Activated T-helper 1 cell treated with Interleukin-2 at 50 U/mL for 16 hours (primary cell): ENCODE data around the gene GRM4.
A peak's percentile ranks its signal among the peaks of the same experiment; 100 is the strongest.

ENCODE experiments used
- DNase-seq: peaks from one replicate; pipeline ENCODE4 v3.0.0-alpha.2; 2020; ENCODE audit warnings: low read depth

GRM4 gene

DNA sequence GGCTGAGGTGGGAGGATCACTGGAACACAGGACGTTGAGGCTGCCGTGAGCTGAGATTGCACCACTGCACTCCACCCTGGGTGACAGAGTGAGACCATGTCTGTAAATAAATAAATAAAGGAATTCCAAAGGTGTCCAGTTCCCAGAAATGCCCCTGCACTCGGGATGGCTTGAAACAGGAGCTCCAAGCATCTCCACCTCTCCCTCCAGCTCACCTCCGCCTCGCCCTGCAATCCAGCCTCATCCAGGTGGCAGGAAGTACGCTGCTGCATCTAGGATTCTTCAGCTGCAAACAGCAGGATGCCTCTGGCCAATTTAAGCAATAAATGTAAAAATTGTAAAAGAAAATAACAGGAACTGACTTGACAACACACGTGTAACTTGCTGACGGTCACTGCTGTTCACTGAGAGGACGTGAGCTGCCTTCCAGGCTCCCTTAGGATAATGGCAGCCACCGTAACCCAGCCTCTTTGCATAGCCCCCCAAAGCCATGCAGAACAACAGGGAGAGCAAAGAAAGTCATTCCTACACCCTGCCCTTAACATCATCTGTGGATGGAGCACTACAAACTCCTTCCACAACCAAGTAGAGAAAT lies 11.4 kb upstream of the GRM4 start:
- DNase-seq, result no peak

DNA sequence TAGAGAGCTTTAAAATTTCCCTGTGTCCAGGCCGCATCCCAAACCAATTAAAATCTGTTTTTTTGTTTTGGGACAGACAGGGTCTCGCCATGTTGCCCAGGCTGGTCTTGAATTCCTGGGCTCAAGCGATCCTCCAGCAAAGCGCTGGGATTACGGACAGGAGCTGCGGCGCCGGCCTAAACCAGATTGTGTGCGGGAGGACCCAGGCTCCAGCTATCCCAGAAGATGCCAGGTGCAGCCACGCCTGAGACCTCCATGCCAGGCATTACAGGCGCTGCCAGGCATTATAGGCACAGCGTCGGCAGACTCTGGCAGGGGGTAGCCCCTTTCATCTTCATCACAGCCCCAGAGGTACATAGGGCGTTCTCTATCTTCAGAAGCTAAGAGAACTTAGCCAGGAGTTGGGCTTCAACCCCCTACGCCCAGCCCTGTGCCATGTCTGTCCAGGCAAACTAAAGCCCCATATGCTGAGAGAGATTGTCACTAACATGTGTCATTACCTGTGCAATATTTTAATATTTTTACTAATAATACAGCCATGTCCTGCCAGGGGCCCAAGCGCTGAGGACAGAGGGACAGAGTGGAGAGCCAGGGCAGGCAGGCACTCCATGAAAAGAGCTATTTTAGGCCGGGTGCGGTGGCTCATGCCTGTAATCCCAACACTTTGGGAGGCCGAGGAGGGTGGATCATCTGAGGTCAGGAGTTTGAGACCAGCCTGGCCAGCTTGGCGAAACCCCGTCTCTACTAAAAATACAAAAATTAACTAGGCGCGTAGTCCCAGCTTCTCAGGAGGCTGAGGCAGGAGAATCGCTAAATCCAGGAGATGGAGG lies 9.8 kb upstream of the GRM4 start:
- no peak for DNase-seq

DNA sequence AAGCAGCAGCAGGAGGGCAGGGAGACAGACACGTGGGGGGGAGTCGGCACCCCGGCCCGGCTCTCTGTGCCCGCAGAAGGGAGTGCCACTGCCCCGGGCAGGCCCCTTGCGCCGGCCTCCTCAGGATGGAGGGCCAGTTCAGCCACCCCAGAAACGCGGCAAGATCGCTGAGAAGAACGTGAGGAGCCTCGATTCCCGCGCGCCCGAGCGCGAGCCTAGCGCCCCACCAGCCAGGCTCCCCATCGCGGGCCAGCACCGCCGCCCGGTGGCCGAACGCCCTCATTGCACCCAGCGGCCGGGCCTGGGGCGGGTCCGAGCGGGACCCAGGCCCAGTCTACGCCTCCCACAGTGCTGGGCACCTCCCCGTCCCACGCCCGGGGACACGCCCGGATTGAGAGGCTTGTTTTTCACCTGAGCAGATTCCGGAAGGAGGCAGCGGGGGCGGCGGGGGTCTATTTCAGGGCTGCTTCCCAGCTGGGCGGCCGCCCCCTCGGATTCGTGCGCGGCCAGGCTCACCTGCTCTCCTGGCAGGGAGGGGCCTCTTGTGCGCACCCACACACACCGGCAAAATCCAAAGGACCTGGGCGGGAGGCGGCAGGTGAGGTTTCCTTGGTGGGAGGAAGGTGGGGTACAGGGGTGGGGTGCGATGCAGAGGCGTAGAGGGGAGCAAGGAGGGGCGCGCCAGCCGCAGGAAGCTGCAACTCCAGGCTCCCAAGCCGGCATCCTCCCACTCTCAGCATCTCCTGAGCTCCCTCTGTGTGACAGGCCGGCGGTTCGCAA lies 9.0 kb upstream of the GRM4 start:
- DNase-seq, result peak; percentile 52

DNA sequence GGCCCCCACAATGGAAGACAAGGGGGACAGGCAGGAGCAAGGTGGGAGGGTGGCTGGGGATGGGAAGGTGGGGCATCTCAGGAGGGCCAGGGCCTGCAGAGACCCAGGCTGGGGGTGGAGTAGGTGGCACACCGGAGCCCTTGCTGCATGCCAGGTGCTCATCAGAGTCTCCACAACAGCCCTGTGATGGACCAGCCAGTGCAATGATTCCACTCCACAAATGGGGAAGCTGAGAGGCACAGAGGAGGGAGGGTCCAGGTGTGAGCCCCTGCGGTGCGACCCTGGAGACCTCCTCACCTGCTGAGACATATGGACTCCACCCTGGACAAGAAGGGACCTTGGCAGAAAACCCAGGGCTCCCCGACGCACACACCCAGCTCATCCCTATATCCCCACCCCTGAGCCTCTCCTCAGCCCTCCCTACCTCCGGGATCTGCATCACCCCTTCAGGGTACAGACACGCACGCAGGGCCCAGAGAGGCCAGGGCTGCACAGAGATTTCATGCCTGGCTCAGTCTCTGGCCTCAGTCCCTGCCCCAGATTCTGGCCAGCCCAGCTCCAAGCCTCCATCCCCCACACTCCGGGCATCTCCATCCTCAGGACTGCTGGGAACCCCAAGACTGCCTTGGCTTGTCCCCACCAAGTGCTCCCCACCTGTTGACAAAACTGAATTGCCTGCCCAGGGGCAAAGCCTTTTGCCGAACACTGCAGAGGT lies 7.1 kb upstream of the GRM4 start:
- no peak for DNase-seq

DNA sequence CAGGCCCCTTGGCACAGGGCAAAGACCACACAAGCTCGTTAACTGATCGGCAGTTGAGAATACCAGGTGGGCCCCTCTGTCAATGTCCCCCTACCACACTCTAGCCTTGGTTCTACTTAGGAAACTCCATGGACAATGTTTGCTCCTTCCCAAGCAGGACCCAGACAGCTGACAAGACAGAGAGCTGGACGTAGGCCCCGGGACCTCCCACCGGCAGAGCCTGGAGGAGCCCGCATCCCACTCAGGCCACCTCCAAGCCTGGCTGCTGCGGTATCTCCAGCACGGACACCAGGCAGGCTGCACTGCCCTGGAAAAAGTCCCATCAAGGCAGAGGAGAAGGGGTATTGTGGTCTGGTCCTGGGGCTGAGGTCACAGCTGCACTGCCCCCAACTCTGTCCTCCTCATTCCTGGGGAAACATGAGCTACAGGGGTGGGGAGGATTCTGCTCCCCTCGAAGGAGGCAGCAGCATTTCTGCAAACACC lies 6.2 kb upstream of the GRM4 start:
- no peak for DNase-seq

DNA sequence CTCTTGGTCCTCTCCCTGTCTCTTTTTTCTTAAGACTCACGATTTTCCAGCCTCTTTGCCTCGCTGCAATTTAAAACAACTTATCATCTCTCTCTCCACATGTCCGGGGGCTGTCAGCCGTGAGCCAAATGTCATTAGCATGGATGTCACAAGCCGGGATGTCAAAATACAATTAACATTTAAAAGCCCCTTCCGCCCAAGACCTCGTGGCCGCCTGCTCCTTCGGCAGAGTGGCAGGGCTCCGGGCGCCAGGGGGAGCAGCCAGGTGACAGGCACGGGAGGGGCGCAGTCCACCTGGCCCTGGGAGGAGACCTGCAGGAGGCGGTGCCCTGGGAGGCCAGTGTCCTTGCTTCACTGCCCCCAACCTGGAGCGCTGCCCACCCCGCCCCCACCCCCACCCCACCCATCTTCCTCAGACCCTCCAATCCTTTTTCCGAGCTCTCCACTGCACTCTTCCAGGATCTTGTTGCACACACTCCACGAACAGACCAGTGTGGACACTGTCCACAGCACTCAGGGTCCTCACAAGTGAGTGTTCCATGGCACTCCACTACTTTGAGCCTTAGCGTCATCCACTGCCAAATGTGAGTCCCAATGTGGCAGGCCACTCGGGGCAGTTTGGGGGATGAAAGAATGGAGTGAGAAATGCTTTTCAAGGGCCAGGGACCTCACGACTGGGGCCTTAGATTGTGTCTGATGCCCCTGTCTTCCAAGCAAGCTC lies 5.6 kb upstream of the GRM4 start:
- DNase-seq, result no peak

DNA sequence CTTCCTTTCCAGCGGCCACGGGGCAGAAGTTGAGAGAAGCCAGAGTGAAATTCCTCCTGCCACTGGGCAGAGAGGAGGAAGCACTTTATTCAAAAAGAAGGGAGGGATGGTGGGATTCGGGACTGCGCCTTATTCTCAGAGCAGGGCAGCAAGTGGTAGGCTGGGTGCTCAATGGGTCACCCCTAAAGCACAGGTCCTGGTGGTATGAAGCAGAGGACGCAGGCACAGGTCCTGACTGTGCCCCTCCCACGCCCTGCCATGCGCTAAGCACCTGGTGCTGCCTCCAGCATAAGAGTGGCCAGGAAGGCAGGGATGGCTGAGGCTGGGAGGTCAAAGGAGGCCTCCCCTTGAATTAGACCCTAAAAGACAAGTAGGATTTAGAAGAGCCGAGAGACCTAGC lies 4.9 kb upstream of the GRM4 start:
- no peak for DNase-seq

DNA sequence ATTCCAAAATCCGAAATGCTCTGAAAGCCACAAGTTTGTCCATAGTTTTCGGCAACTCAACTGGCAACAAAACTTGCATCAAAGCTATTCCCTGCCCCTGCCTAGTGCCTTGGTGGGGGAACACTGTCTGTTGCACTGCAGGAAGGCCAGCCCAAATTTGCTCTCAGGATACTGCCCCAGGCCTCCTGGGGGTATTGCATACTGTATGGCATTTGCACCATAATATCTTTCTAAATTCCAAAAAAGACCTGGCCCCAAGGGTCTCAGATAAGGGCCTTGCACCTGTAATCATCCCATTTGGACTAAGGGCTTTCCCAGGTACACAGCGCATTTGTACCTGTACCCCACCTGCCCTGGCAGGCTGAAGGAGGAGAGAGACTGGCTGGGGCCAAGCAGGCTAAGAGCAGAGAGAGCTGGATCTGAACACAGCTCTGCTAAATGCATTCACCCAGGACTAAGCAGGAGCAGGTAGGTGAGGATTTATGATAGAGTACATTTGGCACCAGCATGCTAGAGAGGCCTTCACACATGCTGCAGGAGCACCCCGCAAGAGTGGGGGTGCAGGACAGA lies 4.0 kb upstream of the GRM4 start:
- no peak for DNase-seq

DNA sequence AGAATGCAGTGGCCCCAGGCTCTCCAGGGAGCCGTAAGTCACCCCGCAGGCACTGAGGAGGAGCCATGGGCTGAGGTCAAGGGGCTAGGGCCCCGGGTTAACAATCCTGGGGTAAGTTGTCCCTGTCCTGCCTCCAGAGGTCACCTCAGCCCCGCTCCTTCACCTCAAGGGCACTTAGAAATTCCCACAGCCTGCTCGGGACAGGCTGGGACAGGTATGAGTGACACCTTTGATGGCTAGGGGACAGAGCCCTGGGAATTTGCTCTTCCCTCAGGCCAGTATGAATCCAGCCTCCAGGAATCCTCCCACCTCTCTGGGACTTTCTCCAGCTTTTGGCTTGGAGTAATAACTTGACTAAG lies 3.5 kb upstream of the GRM4 start:
- no peak for DNase-seq

DNA sequence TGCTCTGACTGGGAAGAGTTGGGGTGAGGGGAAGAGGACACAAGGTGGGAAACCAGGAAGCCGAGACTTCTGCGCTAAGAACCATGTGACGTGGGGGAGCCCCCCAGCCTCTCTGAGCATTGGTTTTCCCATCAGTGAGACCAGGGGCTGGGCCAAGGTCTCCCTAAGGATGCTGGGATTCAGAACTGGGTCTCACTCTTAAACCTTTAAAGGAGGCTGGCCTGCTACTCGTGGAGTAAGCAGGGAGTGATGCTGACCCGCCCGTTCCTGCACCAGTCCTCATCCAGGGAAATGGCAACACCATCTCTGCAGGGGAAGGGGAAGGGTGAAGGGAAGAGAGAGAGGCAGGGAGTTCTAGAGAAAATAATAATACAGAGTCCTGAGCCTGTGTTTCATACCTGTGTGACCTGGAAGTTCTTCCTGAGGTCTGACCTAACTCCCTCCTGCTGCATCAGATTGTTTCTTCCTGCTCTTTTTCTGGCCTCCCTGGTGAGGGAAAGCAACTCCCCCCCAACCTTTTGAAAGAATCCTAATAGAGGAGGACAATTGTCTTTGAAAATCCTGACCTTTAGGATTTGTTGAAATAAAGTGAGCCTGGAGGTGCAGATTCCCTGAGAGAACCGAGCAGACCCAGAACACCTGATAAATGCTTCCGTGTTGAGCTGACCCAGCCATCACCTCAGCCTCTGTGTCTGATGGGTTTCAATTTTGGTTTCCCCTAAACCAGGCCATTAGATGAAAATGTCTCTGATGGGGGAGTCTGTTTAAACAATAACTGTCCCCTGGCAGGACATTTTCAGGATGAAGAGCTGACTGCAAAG lies 3.0 kb upstream of the GRM4 start:
- DNase-seq, result no peak

DNA sequence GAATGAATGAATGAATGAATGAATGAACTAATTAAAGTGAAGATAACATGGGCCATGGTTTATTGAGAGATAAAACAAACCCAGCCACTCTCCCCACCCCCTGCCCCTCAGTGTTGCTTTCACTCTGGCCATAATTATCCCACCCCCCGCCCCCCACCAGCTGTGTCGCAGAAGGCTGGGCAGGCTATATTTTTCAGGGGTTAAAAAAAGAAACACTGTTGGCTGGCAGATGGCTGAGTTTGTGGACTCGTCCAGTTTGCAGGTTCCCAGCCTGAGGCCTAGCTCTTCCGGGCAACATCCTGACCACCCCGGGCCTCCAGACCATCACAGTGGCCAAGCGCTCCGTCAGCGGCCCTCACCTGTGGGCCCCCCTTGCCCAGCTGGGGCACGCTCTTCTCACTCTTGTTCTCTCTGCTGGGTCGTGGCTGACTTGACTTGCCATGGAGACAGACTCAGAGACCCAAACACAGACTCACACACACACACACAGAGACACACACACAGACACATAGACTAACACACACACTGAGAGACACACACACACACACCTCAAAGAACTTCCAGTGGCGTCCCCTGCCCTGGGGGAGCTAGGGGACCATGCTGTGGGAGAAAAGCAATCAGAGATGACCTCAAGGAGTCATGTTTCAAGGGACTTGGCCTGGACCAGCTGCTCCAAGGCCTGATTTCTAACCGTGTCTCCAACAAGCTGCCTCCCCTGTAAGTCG lies 2.2 kb upstream of the GRM4 start:
- DNase-seq, result no peak

DNA sequence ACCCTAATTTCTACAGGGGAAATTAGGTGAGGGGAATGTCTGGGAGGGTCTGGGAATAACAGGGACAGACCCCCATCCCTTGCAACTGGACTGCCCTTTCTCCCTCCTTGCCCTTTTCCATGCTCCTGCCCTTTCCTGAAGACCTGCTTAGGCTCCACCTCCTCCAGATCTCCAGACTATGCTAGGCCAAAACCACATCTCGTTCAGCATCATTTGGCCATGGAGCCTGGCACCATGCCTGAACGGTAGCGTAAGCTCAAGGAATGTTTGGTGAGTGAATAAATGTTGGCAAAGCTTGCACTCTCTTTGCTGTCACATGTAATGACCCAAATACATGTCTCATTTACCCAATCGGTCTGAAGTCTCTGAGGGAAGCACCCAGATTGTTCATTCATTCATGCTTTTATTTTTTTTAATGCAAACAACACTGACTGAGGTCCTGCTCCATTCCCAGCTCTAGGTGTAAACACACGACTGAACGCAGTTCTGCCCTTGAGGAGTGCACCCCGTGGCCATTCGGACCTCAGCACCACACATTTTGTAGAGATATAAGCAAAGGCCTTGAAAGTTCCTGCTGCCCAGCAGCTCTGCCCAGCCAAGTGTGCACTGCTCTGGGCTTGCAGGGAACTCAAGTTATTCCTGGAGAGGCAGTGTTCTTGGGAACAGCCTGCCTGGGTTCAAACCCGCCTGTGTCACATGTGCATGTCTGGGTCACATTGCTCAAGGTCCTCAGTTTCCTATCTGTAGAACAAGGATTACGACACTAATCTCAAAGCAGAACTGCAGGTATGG lies 1.1 kb upstream of the GRM4 start:
- no peak for DNase-seq

DNA sequence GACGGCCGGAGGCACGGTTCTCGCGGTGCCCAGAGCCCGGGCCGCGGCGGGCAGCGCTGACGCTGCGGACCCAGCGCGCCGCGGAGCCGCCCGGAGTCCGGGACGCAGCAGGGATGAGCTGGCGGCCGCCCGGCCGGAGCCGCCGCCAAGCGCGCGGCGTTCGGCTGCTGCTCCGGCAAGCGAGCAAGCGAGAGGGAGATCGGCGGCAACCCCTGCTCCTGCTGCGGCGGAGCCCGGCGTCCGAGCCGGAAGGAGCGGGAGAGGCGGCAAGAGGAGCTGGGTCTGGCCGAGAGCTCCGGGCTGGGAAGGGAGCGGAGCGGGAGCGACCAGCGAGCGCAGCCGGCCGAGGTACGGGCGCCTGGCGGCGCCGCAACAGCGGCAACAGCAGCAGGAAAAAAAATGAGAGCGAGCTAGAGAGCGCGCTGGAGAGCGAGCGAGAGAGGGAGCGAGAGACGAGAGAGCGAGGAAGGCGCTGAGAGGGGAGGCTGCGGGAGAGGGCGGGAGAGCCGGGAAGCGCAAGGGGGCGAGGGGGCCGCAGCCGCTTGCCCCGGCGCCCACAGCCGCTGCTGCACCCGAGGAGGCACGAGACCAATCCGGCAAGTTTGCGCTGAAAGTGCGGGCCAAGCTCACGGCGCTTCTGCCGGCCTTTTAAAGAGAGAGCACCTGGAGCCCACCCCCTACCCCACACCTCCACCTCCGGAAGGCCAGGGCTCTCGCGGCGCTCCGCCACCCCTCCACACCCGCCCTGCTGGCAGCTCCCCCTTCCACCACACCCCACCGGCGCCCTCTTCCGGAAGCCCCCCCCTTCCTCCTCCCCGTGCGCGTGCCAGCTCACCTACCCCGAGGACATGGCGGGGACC lies 496 bp downstream of the GRM4 start:
- DNase-seq, result no peak

DNA sequence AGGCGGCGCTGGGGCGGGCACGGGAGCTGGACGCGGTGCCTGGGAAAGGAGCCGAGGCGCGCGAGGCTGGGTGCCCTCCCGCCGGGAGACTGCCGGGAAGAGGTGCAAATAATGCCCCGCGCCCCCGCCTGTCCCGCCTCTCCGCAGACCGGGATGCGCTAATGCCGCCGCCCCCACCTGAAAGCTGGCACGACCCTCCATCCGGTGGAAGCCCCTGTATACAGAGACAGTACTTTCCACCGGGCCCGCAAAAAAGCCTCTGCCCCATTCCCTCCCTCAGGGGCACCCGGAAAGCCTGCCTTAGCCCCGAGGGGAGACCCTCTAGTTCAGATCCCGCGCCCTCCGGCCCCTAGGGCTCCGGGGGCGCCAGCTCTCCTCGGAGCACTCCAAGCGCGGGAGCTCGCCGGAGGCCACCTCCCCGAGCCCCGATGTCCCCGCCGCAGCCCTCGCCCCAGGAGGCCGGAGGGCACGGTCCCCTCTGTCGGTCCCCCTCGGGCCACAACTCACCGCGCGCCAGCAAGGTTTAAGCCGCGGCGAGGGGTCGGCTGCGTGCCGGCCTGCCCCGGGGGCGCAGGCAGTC lies 1.2 kb downstream of the GRM4 start:
- no peak for DNase-seq

DNA sequence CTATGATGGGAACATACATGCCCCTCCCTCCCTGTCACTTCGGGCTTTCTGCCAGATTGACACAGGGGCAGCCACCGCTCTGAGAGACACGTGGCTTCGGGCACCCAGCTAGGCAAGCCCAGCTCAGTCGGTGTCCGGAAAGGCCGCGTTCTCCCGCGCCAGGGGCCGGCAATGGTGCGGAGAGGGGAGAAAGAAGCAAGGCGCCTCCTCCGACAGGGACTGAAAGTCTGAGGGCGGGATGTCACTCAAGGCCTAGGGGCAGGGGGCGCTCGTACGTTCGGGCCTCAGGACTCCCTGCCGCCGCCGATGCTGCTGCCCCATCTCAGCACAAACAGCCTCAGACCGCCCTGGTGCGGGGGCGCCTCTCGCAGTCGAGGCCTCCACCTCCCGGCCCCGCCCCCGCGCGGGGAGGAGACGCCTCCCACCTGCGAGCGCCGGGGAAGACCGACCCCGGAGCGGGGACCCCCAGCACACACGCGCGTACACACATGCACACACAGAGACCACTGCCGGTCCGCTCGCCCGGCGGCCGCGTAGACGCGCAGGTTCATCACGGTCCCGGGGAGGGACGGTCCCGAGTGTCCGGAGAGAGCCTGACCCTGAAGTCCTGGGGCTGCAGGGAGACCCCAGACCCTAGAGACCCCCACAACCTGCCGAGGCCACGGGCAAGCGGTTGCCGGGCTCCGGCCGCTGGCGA lies 1.9 kb downstream of the GRM4 start:
- DNase-seq, result peak; percentile 19

DNA sequence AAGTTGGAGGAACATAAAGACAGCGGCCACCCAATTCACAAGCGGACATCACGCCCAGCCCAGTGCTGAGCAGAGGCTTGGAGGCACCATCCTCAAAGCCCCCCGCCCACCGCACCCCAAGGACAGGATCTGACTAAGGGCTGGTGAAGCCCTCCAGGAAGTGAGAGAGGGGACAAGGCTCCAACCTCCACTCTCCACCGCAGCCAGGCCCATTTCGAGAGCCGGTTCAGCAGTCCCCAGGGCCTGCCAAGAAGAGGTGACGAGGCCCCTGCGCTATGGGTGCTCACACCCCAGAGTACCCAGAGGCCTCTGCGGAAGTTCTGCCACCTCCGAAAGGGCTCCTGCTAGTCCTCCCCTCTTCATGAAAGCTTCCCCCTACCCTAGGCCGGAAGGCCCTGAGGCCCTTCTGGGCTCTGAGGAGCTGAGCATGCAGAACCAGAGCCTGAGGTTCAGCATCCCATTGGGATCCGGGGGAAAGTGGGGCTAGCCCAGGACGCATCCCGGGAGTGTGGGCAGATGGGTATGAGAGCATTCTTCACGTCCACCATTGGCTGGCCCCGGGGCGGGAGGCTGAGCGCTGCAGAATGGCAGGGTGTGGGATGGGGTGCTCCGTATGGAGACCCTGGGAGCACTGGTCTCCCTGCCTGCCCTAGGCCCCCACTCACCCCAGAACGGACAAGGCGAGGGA lies 2.5 kb downstream of the GRM4 start:
- no peak for DNase-seq
